OCI-M2 (cell line): ENCODE data around the gene YY2.
"Not testable (repeated sequence)": the region's sequence is repeated elsewhere in the genome, so short reads cannot be mapped to it uniquely, and the experiment has no call there.

Experiments
- DNase-seq: peaks from one replicate; lab custom pipeline; 2025; ENCODE audit not compliant: unreplicated experiment; lab: John Stamatoyannopoulos, UW

YY2 gene

DNA sequence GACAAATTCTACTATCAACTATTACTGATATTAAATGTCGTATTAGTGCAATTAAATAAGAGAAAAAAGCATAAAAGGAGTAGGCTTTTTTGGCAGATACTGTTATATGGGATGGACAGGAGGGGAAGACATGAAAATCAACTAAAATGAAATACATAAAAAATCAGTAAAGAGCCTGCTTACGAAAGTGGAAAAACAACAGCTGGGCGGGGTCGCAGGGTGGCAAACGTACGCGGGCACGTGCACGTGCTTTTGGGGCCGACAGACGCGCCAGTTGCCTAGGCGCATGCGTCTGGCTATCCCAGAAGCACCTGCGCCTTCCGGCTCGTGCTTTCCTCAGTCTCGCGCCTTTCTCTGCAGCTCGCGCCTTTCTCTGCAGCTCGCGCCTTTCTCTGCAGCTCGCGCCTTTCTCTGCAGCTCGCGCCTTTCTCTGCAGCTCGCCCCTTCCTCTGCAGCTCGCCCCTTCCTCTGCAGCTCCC, at the start of gene YY2:
Gene YY2, plus strand, starts transcription at position 51 of the 479 bp plus-strand sequence. CDS start 498 bp downstream, outside the sequence.
- no peak for DNase-seq

DNA sequence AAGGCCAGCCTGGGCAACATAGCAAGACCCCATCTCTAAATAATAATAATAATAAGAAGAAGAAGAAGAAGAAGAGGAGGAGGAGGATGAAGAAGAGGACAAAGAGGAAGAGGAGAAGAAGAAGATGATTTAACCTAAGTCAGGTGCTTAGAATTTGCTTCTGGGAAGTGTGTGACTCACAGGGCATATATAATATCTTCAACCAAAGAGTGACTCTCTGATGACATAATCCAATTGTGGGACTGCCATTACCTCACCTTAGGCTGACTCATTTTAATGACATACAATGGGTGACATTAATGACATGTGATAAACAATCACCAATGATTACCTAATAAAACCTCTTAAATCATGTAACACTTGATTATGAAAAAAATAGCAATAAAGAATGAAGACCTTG, 49.1 kb upstream of the YY2 start:
- no peak for DNase-seq

DNA sequence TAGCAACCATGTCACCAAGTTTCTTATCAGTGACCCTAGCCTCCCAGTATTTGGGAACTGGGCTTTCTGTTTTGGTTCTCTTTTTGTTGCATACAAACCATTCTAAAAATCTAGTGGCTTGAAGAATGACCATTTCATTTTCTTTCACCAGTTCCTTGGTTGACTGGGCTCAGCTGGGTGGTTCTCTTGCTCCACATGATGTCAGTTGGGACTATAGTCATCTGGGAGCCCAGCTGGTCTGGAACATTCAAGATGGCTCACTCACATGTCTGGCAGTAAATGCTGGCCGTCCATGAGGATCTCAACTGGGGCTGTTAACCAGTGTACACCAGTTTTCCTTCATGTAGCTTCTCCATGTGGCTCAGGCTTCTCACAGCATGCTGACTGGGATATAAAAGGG, 44.0 kb upstream of the YY2 start:
- no peak for DNase-seq

DNA sequence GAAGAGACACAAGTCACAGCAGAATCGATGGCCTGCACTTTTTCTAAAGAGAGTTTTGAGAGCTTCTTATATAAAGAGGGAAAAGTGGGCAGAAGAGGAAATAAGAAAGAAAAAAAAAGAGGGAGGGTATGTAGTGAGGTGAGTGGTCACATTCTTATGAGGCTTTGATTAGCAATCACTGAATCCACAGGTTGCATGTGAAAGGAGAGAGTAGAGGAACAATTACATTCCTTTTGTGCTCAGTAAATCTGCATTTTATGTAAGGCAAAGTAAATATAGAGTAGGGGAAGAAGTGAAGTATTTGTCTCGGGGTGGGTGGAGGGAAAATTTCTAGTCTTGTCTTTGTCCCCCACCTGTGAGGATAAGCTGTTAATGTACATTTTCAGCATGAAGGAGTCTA, 43.2 kb upstream of the YY2 start:
- DNase-seq, result no peak

DNA sequence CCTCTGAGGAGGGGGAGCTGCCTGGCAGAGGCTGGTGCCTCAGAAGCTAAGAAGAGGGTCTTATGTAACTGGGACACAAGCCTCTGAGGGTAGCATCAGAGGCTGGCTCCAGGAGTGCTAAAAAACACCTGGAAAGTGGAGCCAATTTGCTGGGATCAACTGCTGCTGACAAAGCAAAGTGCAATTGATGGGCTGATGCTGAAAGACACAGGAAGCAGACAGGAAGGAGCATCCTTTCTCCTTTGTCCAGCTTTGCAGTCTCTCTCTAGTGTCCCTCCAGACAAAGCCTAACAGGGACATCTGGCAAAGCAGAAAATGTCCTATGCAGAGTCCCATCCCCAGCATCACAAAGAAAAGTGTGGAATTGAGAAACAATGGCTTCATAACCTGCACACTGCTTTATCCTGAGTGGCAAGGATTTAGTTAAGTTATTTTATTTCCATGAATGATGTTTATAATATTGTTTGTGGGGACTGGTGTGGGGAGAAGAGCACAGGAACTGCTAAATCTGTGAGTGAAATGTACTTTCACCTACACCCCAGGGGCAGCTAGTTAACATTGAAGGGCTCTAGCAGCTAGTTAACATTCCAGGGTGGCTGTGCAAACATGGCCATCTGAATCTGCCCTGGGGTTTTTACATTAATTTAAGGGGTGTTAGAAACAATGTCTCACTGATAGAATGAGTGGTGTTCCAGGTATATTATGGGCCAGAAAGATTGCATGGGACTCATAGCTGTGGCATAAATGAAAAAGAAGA, 42.0 kb upstream of the YY2 start:
- no peak for DNase-seq

DNA sequence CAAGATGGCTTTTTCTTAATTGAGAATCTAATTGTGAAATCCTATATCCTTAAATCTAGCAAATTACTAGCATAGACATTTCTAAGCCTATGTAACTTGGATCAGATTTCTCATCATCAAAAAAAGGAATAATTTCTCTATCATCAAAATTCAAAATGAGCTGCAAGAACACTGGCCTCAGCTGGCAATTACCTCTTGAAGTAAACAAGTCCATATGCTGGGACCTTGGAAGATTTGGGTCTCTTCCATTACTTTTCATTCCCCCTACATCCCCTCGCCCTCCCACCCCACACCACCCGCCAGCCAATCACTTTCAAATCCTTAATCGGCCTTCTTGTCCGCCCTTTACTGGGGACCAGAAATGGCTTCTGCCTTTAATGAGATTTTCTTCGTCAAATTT, 39.7 kb upstream of the YY2 start:
- DNase-seq, result no peak

DNA sequence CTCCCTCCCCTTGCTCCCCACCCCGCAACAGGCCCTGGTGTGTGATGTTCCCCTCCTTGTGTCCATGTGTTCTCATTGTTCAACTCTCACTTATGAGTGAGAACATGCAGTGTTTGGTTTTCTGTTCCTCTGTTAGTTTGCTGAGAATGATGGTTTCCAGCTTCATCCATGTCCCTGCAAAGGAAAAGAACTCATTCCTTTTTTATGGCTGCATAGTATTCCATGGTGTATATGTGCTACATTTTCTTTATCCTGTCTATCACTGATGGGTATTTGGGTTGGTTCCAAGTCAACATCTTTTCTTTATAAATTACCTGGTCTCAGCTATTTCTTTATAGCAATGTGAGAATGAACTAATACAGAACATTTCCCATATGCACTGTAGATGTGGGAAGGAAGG, 35.6 kb upstream of the YY2 start:
- DNase-seq, result not testable (repeated sequence)

DNA sequence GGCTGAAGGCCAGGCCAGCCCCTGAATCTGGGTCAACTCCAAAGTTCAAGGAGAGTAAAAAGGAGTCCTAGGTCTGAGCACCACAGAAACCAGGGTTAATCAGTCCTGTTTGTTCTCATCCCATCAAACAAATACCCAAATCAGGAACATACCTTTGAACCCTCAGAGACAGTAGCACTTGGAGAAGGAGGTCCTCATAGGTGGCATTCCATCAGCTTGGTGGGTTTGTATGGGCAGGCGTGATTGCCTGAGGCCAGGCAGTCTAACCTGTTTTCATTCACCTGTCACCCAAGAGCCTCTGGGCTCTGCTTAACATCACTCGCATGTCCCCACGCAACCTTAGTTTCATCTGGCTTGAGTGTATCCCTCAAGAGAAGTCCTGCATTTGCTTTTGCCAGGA, 33.9 kb upstream of the YY2 start:
- no peak for DNase-seq

DNA sequence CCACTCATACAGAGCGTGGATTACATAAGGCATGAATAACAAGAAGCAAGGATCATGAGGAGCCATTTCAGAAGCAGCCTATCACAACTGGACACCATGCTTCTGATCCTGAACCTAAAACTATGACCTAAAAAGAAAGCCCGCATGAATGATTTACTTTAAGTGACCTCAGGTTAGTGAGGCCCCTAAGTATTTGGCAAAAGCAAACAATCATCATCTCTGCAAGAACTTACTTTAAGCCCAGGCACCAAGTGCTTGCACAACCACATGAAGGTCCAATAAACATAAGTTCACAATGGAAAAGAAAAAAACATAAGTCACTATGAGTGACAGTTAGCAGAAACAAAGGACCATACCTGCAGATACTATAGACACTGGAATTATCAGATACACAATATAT, 24.3 kb upstream of the YY2 start:
- no peak for DNase-seq

DNA sequence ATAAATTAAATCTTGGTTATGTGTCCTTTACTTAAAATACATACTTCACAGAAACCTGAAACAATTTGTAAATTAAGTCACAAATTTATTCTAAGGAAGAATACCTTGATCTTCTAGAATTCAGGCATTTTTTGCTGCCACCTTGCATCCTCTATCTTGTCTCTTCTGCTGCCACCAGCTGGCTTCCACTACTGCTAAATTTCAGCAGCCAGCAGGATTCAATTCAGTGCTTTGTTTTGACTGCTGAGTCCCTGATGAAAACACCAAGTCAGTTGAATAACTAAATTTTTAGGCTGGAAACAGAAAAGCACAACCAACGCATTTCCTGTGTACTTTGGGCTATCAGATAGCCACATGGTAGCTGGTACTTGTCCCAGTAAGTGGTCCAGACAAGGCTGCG, 18.7 kb upstream of the YY2 start:
- DNase-seq, result no peak

DNA sequence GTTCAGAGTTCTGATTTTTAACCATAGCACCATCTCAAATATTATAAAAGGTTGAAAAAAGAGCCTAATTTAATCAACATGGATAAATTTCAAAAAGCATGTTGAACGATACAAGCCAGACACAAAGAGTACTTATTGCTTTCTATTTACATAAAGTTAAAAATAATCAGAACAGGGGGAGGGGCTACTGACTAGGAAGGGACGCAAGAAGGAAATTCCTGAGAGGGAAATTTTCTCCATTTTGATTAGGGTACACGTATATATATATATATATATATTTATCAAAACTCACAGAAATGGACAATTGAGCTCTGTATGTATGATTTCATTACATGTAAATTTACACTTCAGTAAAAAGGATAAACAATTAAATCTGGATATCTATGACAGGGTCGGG, 16.9 kb upstream of the YY2 start:
- DNase-seq, result no peak

DNA sequence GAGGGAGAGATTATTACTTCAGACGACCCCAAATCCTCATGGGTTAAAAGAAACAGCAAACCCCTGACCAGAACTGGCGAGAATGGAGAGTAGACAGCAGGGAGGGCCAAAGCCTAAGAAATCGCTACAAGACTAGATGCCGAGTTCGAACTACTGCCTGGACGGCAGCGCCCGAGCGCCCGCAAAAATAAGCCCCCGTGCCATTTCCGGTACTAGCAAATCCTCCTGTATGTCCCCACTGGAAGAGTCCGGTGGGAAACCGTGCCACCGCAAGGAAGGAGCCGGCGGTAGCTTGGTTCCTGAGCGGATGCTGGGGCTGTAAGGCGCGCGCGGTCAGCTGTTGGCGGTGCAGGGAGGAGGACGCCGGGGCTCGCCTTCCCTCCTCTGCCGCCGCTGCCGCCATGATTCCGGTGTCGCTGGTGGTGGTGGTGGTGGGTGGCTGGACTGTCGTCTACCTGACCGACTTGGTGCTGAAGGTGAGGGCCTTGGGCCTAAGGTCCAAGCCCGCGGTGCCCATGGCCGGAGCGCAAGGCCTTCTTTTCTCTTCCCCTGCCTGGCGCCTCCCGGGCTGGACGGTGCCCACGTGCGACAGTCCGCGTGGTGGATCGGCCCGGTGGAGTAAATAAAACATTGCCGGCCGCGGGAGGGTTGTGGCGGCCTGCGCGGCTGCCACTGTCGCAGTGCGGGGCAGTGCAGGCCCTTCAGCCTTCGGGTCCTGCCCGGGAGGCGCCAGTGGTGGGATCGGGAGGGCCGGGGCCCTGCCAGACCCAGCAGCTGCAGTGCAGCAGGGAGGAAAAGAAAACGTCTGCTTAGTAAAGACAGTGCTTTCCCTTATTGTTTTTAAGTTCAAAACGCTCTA, 16.2 kb upstream of the YY2 start, which contains the start of gene MBTPS2:
Gene MBTPS2, plus strand, starts transcription at position 284 of the 859 bp plus-strand sequence. Its CDS starts 118 bp downstream, at position 402.
- peak; percentile 72 for DNase-seq

DNA sequence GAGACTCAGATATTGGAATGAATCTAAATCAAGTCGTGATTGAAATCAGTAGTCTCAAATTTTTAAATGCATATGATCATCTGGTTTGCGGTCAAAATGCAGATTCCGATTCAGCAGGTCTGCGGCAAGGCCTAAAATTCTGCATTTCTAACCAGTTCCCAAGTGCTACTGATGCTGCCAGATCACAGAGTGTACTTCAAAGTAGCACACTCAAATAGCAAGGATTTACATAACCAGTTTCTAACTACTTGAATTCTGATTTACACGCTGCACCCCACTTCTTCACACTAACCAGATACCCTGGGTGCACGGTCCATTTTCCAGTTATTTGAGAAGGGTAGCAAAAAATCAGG, 15.6 kb upstream of the YY2 start:
- DNase-seq, result no peak

DNA sequence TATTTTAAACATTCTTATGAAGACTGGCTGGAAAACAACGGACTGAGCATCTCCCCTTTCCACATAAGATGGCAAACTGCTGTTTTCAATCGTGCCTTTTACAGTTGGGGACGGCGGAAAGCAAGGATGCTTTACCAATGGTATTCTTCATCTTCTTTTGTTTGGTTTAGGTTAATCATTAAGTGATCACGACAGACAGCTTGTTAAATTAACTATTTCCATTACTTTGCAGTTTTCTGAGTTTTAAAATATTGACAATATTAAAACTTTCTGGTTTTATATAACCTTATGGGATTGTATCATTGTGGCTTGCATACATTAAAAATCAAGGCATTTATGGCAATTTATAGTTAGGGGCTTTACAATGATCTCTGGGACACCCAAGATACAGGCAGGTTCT, 12.6 kb upstream of the YY2 start:
- DNase-seq, result no peak

DNA sequence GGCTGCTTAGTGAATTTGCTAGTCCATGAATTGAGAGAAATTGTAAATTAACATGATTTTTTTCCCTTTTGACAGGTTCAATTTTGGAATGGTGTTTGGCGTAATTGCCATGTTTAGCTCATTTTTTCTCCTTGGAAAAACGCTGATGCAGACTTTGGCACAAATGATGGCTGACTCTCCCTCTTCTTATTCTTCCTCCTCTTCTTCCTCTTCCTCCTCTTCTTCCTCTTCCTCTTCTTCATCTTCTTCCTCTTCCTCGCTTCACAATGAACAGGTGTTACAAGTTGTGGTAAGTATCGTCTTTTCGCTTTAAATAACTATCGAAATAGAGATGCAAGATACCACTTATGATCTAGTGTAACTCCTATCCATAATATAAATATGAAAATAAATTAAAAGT, 10.7 kb upstream of the YY2 start:
- no peak for DNase-seq

DNA sequence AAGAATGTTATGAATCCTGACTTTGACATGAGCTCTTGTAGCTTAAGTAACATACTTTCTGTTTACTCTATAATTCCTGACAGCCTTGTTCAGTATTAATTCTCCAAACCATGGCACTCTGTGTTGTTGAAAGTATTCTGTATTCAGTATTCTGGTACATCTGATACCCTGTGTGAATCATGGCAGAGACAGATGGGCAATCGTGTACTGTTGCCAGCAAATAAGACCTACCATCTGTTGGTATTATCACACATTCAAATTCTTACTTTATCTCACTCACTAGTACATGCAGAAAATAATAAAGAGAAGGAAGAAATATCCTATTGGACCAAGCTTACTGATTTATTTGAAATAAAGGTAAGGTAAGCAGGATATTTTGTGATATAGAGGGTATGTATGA, 8.4 kb upstream of the YY2 start:
- no peak for DNase-seq

DNA sequence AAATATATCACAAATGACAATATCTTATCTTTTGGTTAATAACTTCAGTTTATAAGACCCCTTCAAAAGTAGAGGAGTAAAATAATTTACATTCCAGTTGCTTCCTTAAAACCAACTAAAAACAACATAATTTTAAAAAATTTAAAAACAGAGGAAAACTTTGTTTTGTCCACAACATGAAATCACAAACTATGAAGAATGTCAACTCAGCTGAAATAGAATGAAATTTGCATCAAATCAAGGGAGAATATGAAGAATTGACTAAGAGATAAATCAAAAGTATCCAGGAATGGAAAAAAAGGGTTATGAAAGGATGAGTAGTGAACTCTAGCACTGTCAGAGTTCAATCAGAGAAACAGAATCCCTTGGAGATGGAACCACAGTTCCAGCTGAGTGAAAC, 2.2 kb upstream of the YY2 start:
- no peak for DNase-seq

DNA sequence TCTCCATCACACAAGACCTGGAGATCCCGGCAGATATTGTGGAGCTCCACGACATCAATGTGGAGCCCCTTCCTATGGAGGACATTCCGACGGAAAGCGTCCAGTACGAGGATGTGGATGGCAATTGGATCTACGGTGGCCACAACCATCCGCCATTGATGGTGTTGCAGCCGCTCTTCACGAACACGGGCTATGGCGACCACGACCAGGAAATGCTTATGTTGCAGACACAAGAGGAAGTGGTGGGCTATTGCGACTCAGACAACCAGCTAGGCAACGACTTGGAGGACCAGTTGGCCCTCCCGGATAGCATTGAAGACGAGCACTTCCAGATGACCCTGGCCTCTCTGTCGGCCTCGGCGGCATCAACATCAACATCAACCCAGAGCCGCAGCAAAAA, 717 bp downstream of the YY2 start:
- DNase-seq, result no peak

DNA sequence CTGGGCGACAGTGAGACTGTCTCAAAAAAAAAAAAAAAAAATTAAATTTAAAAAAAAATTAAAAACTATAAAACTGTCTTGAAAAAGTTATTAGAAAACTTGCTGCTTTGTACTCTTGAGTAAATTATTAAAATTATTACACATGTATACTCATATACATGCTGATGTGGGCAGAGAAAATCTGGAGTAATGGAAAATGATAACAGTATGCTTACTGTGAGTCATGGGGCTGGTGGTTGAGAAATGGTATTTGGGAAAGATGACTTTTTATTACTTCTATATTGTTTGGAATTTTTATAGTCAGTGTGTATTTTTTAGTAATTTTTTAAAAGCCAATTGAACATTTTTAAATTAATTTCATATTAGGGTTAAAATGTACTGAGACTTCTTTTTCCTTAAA, 7.5 kb downstream of the YY2 start:
- no peak for DNase-seq

DNA sequence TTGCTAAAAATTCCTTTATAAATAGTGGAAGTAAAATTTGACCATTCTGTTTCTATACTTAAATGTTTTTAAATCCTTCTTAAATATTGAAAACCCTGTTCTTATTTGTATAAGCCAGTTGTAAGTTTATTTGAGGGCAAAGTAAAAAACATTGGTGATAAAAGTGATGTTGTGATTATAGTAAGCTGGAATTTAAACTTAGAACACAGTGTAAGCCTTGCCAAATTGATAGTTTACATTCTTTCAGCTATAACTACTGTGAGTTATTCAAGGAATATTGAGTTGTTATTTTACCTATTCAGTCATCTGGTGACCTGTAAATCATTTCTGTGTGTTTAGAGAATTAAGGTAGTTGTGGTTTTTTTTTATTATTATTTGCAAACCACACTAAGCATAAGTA, 9.6 kb downstream of the YY2 start:
- DNase-seq, result no peak

DNA sequence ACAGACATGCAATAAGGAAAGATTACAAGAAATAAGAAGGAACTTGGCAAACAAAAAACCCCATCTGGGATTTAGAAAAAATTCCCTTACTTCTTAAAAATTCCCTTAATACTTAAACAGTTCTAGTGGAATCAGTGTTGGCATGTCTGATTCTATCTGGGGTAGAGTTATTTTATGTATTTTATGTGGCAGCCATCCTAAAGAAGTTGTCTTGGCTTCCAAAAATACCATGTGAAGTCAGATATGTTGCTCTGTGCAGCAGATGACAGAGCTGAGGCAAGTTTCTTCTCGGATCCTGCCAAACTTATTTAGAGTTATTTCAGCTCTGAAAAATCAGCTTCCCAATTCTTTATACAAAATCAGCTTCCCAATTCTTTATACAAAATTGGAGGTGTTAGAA, 14.7 kb downstream of the YY2 start:
- DNase-seq, result no peak

DNA sequence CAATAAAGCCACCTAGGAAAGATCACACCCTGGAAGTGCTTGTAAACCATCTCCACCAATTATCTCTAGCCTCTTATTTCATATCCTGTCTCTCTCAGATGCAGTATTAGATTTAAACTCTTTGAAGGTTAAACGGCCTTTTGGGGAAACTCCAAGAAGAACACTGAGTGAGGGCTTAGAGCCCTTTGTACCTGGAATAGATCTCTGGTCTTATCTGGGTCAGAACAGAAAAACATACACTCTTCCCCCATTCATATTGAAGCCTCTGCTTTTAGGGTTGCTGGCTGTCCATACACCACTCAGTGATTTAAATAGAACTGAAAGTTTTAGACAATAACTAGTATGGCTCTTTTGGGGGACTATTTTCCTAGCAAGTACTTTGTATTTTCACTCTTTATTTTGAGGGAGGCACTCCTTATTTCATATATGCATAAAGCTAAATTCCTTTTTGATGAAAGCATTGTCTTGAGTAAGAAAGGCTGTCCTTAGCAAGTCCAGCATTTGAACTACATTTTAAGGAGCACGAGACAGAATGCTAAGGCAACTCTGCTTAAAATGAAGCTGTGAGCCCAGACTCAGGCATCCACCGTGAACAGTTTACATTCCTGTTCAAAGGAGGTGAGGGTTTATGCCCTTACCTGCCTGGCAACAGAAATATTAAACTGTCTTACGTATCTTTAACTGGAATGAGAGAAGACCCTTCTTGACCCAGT, 17.4 kb downstream of the YY2 start:
- DNase-seq, result no peak
